SK-N-SH treated with all-trans-retinoic acid at 6 μM for 48 hours (cell line): Measurements from ENCODE around the gene FKTN.

Experiments
- PATZ1 ChIP-seq: fragments of 250-450 bp; sonication (Bioruptor Pico); IDR thresholded peaks from 2 replicates; pipeline ENCODE4 v1.8.0; 2020; ENCODE audit warnings: mild to moderate bottlenecking, moderate library complexity, borderline replicate concordance
- ZFP30 ChIP-seq: fragments of 450-650 bp; formaldehyde crosslinking; IDR thresholded peaks from 2 replicates; pipeline ENCODE4 v1.5.0; 2022; ENCODE audit warnings: mild to moderate bottlenecking, moderate library complexity

DNA sequence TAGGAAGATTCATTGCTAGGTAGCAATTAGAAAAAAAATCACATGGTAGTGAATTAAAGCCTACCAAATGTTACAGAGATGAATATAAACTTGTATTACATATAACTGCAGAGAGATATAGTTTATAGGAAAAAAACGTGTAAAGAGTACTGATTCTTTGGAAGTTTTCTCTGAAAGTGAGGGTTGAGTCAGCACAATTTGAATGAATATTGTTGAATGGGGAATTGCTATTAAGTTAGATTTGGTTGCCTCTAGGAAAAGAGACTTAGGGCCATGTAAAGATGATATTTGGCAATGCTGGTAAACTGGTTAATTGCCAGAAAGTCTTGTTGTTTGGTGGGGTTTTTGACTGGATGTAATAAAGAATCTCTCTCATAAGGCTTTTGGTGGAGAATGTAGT is 67.2 kb downstream of the FKTN start:
- no peak for TF ChIP-seq ZFP30 (CRISPR knock-in tag)
- no peak for TF ChIP-seq PATZ1 (CRISPR knock-in tag)
